ENCODE measurements around the gene TMBIM6.

- TF ChIP-seq EZH2 (IDR thresholded peaks at IDR 0.05; ENCODE audit: insufficient read depth, poor library complexity, severe bottlenecking), result no peak
- no peak for TF ChIP-seq EZH2phosphoT487 (IDR thresholded peaks at IDR 0.05; ENCODE audit: insufficient read depth, low read depth)
Measured at GRCh38 chr12:49805409-49805808, 64.1 kb downstream of the TMBIM6 start.

Measured in GM23248 (cell line).